GM13977 (cell line): ENCODE data around the gene ETS1.

Experiments
- DNase-seq: peaks from one replicate; pipeline ENCODE4 v3.0.0; 2012; ENCODE audit warnings: low spot score
- in situ Hi-C: fragments of 300-500 bp; cut with MboI; formaldehyde crosslinking; loops from one replicate; pipeline ENCODE4 v1.12.0; 2022; ENCODE audit warnings: low sequenced_read_pairs, low pct_unique_long_range_greater_than_20kb, mixed read lengths, inconsistent platforms; ENCODE audit not compliant: unreplicated experiment
- TF ChIP-seq, protein P1 (sequence below): IDR thresholded peaks from 2 replicates; pipeline ENCODE4 v1.5.1; 2012; ENCODE audit warnings: mild to moderate bottlenecking, control low read depth; ENCODE audit not compliant: insufficient read depth; ENCODE audit errors: extremely low read depth, missing control alignments

The ETS1 gene

DNA sequence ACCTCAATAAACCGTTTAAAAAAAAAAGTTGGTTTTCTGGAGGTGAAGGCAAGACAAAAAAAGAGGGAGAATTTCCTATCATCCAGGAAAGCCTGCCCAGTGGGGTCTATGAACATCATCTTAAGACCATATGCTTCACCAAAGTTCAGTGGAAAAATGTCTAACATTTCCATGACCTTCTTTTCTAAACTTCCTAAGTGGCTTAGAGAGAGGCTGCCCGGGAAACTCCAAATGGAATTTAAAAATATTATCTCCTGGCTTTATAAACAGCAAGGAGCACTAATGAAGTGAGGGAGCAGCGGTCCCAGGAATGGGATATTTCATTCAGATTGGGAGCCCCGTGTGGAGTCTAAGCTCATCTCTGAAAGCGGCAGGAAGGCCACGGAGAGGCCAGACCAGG, 46.9 kb downstream of the ETS1 start:
- TF ChIP-seq, protein P1, sequence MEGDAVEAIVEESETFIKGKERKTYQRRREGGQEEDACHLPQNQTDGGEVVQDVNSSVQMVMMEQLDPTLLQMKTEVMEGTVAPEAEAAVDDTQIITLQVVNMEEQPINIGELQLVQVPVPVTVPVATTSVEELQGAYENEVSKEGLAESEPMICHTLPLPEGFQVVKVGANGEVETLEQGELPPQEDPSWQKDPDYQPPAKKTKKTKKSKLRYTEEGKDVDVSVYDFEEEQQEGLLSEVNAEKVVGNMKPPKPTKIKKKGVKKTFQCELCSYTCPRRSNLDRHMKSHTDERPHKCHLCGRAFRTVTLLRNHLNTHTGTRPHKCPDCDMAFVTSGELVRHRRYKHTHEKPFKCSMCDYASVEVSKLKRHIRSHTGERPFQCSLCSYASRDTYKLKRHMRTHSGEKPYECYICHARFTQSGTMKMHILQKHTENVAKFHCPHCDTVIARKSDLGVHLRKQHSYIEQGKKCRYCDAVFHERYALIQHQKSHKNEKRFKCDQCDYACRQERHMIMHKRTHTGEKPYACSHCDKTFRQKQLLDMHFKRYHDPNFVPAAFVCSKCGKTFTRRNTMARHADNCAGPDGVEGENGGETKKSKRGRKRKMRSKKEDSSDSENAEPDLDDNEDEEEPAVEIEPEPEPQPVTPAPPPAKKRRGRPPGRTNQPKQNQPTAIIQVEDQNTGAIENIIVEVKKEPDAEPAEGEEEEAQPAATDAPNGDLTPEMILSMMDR = no peak
- no peak for DNase-seq
- in situ Hi-C loops = no loop called here

DNA sequence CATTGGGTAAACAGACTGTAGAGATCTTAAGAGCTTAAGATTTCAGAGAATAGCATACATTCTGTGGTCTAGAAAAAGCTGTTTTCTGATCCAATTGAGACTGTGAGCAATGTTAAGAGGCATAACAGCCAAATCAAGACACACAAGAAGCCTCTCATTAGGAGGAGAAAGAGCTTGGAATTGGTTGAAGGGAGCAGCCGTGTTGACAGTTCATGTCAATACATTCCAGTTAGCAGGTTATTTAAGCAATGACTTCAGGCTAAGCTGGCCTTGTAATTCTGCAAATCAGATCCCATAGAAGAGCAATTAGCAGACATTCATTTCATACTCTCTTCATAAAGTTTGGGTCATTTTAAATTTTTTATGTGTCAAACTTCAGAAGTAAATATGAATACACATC, 50.9 kb downstream of the ETS1 start:
- in situ Hi-C loops = no loop called here
- DNase-seq = no peak
- TF ChIP-seq, protein P1 = no peak

DNA sequence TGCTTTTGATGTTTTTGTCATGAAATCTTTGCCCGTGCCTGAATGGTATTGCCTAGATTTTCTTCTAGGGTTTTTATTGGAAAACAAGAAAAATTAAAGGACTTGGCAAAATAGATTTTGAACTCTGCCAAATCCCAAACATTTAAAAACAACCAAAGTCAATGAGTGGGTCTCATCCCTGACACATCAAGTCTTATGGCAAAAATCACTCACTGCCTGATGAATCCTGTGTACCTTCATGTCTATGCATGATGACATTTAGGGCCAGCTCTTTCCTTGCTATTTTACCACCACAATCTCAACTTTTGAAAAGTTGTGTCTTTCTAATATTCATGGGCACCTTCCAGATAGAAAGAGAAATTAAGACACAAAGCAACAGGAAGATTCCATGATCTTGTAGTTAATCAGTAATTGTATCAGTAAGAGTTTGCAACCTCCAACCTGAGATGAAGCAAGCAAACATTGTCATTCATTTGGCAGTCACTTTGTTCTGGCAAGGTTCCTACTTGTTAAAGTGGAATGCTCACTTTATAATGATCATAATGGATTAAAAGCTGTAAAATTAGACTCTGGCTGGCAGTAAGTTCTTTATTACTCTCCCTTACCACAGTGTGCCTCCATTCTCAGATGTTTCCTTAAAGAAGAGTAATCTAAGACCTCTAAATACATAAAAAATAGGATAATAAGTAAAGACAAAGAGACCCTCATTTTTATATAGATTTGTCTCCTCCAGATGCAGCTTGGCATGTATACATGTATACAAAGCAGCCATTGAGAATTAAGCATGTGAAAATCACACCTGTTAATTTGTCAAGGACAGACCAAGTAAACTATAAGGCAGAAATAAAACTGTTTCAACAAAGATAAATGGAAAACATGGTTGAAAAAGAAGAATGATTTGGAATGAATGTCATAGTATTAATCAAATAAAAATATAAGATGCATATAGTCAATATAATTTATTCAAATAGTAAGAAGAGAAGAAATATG, 51.6 kb downstream of the ETS1 start:
- in situ Hi-C loops = no loop called here
- DNase-seq = no peak
- TF ChIP-seq, protein P1 = no peak

DNA sequence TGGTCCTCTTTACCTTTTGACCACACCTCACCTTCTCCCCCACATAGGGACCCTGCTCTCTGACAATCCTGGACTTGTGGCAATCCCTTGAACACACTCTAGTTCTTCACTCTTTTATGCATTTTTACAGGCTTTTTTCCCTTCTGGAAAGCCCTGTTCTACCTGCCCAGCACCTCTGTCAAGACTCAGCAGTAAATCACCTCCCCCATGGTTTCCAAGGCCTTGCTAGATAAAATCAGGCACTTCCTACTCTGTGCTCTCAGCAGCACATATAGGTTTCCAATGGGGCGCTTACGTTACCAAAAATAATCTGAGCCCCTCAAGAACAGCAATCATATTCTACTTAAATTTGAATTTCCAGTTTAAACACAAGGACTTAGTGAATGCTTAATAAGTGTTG, 53.9 kb downstream of the ETS1 start:
- TF ChIP-seq, protein P1 = no peak
- no peak for DNase-seq
- in situ Hi-C loops = no loop called here

DNA sequence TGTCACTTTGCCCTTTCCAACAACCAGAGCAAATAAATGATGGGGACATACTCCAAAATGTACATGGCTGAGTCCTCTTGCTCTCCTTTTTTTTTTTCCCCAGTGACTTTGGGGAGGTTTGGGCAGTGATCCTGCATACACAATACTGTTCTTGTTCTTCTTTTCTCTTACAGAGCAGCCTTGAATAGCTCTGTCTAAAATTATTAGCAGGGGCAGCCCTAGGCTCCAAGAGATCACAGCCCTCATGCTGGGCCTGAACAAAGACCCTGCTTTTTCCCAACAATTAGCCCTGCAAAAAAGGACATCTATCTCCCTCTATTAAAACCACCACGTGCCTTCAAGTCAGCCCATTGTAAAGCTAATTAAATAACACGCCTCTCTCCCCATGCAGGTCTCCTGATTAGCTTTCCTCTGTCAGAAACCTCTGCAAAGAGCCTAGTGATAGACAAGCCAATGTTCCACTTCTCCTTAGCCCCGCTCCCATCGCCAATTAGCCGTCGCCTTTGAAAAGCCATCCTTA, 54.7 kb downstream of the ETS1 start:
- in situ Hi-C loops = no loop called here
- TF ChIP-seq, protein P1 = no peak
- DNase-seq = no peak

DNA sequence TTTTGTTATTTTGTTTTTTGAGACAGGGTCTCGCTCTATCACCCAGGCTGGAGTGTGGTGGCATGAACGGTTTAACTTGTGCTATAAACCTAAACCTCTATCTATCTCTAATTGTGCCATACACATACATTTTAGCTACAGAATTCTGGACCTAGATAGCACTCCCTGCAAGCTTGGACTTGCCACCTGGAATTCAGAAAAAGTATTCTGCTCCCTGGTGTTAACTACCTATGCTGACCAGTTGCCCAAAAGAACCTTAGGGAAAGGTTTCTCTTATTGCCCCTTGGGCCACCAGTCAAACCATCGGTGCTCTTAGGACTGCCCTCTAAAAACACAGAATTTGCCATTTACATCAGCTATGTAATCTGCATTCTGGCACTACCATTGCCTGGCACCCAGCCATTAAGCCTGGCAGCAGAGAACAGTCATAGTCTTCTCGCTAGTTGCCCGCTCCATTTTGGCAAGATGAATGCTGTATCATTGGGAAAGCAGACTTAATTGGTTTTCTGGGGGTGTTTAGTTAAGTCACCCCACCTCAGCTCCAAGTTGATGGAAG, 55.3 kb downstream of the ETS1 start:
- DNase-seq = no peak
- in situ Hi-C loops = no loop called here
- TF ChIP-seq, protein P1 = no peak
